Measurements from ENCODE around the gene DRGX.

The DRGX gene

GRCh38 chr10:49361735-49362568, 33.9 kb downstream of the DRGX start:
- DNase-seq (ENCODE audit: low spot score) = no peak

GRCh38 chr10:49361178-49361554, 34.7 kb downstream of the DRGX start:
- no peak for DNase-seq (ENCODE audit: low spot score)

- DNase-seq (ENCODE audit: low spot score) = no peak
Measured at GRCh38 chr10:49360271-49361177, 35.4 kb downstream of the DRGX start.

- DNase-seq (ENCODE audit: low spot score) = peak; percentile 7
Measured at GRCh38 chr10:49359349-49360270, 36.3 kb downstream of the DRGX start.

- DNase-seq (ENCODE audit: low spot score) = no peak
Measured at GRCh38 chr10:49357910-49358309, 38.0 kb downstream of the DRGX start.

GRCh38 chr10:49356944-49357343, 38.9 kb downstream of the DRGX start:
- no peak for DNase-seq (ENCODE audit: low spot score)

GRCh38 chr10:49356181-49356580, 39.7 kb downstream of the DRGX start:
- no peak for DNase-seq (ENCODE audit: low spot score)

GRCh38 chr10:49355221-49355620, 40.7 kb downstream of the DRGX start:
- DNase-seq (ENCODE audit: low spot score) = no peak

- DNase-seq (ENCODE audit: low spot score) = no peak
Measured at GRCh38 chr10:49354593-49354992, 41.3 kb downstream of the DRGX start.

GRCh38 chr10:49353895-49354566, 41.9 kb downstream of the DRGX start:
- no peak for DNase-seq (ENCODE audit: low spot score)

- no peak for DNase-seq (ENCODE audit: low spot score)
Measured at GRCh38 chr10:49353026-49353894, 42.6 kb downstream of the DRGX start.

GRCh38 chr10:49352323-49352722, 43.6 kb downstream of the DRGX start:
- no peak for DNase-seq (ENCODE audit: low spot score)

GRCh38 chr10:49351669-49352068, 44.2 kb downstream of the DRGX start:
- DNase-seq (ENCODE audit: low spot score) = no peak

- DNase-seq (ENCODE audit: low spot score) = no peak
Measured at GRCh38 chr10:49350846-49351532, 44.9 kb downstream of the DRGX start.

GRCh38 chr10:49350138-49350537, 45.8 kb downstream of the DRGX start:
- DNase-seq (ENCODE audit: low spot score) = no peak

GRCh38 chr10:49349390-49349789, 46.5 kb downstream of the DRGX start:
- DNase-seq (ENCODE audit: low spot score) = no peak

GRCh38 chr10:49348593-49348992, 47.3 kb downstream of the DRGX start:
- DNase-seq (ENCODE audit: low spot score) = no peak

- no peak for DNase-seq (ENCODE audit: low spot score)
Measured at GRCh38 chr10:49347827-49348226, 48.1 kb downstream of the DRGX start.

- DNase-seq (ENCODE audit: low spot score) = no peak
Measured at GRCh38 chr10:49347342-49347741, 48.5 kb downstream of the DRGX start.

GRCh38 chr10:49344840-49345239, 51.0 kb downstream of the DRGX start:
- DNase-seq (ENCODE audit: low spot score) = no peak

Measured in kidney capillary endothelial cell (primary cell).